ENCODE data around the gene SHTN1.

SHTN1 gene

DNA sequence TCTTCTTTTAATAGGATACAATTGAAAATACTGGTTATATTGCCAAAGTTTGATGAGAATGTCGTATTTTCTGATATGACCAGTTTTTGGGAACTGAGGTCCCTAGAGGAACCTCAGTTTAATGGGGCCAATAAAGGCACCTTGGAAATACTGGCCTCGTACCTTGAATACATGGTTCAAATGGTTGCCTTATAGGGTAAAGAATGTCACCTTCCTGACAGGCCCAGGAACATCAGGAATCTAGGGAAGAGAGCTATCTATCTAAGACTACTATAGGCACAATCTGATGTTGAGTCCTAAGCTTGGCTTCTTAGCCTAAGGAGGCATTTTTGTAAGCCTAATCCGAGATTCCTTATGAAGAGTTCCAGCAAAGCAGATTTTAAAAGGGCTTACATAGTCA lies 9.3 kb downstream of the SHTN1 start:
- no peak for TF ChIP-seq ZFX (IDR thresholded peaks at IDR 0.05)
- TF ChIP-seq, protein P1, sequence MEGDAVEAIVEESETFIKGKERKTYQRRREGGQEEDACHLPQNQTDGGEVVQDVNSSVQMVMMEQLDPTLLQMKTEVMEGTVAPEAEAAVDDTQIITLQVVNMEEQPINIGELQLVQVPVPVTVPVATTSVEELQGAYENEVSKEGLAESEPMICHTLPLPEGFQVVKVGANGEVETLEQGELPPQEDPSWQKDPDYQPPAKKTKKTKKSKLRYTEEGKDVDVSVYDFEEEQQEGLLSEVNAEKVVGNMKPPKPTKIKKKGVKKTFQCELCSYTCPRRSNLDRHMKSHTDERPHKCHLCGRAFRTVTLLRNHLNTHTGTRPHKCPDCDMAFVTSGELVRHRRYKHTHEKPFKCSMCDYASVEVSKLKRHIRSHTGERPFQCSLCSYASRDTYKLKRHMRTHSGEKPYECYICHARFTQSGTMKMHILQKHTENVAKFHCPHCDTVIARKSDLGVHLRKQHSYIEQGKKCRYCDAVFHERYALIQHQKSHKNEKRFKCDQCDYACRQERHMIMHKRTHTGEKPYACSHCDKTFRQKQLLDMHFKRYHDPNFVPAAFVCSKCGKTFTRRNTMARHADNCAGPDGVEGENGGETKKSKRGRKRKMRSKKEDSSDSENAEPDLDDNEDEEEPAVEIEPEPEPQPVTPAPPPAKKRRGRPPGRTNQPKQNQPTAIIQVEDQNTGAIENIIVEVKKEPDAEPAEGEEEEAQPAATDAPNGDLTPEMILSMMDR (conservative IDR thresholded peaks at IDR 0.05), result no peak
- H3K27ac ChIP-seq, result no peak overlapping the region

DNA sequence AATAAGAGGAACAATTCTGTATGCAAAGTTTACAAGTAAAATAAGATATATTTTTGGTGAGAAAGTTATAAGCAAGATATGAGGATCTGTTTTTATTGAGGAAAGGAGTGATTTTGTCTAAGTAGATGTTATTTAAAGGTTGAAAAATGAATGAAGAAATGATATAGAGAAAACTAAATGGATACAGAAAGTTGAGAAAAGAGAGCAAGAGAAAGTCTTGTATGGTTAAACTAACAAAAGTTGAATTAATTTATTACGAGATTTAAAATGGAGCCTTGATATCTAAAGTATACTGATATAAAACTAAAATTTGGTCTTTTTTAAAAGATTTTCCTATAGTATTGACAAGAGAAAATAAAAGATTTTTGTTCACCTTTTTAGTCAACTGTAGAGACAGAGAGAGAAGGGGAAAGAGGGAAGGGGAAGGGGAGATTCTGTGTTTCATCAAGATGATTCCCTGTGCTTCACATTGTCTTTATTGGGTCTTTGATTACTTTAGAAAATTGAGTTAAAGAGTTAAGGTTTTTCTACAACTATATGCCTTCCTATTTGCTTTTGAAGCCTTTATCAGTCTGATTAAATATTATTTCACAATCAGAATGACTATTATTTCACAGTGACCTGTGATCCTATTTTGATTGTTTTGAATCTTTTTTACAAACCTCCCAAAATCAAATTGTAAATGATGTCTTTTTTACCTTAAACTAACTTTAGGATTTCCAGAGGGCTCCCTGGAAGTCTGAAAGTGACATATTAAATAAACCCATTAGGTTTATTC lies 10.7 kb downstream of the SHTN1 start:
- TF ChIP-seq, protein P1 (conservative IDR thresholded peaks at IDR 0.05), result no peak
- TF ChIP-seq ZFX (IDR thresholded peaks at IDR 0.05), result no peak
- H3K27ac ChIP-seq, result no peak overlapping the region

DNA sequence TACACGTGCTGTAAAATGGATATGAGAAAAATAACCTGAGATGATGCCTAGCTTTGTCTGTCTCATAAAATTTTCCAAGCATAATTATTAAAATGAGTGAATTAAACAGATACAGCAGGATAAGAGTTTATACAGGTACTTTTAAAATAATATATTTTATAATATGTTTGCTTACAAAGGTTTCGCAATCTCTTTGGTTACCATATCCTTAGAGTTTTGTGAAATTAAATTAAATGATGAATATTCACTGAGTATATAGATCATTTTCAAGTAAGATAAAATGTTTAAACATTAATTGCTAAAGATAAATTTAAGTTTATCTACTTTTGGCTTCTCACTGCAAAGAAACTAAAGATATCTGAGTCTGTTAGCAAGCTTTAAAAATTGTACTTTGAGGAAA lies 11.4 kb downstream of the SHTN1 start:
- H3K27ac ChIP-seq, result no peak overlapping the region
- no peak for TF ChIP-seq ZFX (IDR thresholded peaks at IDR 0.05)
- TF ChIP-seq, protein P1 (conservative IDR thresholded peaks at IDR 0.05), result no peak

DNA sequence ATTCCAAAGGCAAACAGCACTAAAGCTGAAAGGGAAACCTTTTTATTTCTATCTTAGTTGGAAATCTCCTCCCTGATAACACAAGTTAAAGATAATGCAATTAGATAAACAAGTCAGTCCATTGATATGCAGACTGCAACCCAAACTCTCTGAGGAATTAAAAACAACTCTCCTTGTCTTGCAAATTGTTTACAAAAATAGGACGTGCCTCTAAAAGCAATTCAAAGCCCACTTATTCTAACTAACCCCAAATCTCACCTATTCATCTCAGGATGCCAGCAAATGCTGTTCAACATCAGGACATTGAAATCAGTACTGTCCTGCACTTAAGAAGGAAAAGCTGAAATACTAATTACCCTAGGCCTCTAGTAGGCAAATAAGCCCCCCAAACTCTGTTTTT lies 12.8 kb downstream of the SHTN1 start:
- H3K27ac ChIP-seq, result no peak overlapping the region
- TF ChIP-seq, protein P1 (conservative IDR thresholded peaks at IDR 0.05), result no peak
- no peak for TF ChIP-seq ZFX (IDR thresholded peaks at IDR 0.05)

DNA sequence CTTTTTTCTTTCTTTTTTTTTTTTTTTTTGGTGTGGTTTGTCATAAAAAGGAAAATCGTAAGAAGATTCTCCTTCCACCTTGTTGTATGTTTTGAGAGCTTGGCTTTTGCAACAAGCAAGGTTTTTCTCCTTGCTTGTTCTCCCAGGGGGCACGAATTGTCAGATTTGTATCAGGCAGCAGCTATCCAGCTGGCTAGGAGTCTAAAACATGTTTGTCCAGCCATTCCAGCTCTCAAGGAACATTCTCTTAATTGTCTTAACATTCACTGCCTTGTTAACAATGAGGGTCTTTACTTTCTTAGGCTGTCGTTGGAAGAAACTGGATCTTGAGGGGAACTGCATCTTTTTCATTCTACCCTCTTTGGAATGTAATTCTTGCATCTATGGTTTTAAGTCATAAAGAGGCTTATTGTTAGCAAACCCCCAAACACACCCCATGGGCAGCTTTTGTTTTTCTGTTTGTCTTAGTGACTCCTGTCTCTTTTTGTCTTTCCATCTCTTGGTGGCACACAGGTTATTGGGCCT lies 14.6 kb downstream of the SHTN1 start:
- TF ChIP-seq ZFX (IDR thresholded peaks at IDR 0.05), result no peak
- TF ChIP-seq, protein P1 (conservative IDR thresholded peaks at IDR 0.05), result no peak
- no peak overlapping the region for H3K27ac ChIP-seq

DNA sequence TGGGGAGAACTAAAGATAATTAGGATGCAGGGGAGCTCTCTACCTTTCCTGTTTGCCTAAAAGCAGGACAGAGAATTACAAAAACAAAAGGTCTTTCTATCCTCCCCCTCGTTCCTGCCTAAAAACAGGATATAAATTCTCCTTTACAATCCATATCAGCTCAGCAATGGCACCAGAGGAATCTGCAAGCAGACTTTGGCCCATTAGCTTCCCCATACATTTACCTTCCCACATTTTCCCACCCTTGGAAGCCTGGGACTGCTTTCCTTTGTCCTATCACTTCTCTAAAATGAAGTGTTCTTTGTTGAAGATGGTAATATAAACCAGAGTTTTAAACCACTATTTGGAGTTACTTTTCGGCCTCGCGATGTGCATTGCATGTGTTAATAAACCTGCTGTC lies 15.5 kb downstream of the SHTN1 start:
- no peak overlapping the region for H3K27ac ChIP-seq
- TF ChIP-seq, protein P1 (conservative IDR thresholded peaks at IDR 0.05), result no peak
- TF ChIP-seq ZFX (IDR thresholded peaks at IDR 0.05), result no peak

DNA sequence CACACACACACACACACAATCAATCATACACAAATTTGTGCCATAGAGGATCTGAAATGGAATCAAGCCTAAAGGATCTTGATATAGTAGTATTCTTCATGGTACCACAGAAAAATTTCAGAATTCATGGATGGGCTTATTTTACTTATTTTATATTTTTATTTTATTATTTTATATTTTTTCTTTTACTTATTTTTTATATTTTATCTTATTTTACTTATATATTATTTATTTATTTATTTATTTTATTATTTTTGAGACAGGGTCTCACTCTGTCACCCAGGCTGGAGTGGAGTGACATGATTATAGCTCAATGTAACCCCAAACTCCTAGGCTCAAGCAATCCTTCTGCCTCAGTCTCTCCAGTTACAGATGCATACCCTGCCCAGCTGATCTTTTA lies 16.7 kb downstream of the SHTN1 start:
- TF ChIP-seq ZFX (IDR thresholded peaks at IDR 0.05), result no peak
- TF ChIP-seq, protein P1 (conservative IDR thresholded peaks at IDR 0.05), result no peak
- H3K27ac ChIP-seq, result no peak overlapping the region

Data from C4-2B (cell line).